SIG-M5 treated with dmso at 0.1 percent for 504 hours (cell line): Measurements from ENCODE around the gene PCDH9.
"Not testable (repeated sequence)": the region's sequence is repeated elsewhere in the genome, so short reads cannot be mapped to it uniquely, and the experiment has no call there.

ENCODE experiments used
- DNase-seq: peaks from one replicate; lab custom pipeline; 2025; ENCODE audit not compliant: unreplicated experiment; lab: John Stamatoyannopoulos, UW

The PCDH9 gene

DNA sequence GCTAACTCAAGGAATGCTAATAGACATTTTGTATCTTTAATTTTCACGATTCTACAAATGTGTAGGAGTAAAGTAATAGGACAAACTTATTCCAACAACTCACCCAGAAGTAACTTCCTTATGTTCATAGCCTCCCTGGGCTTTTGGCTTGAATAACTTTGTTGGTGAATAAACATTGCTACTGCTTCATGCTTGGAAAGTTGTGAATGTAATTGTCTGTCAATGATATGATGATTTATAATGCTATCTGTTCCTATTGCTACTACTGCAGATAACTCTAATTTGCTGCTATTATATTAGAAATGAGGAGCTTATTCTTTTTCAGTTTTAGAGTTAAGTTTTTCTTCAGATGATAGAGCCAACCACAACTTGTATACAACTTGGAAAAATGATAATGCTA lies 307.7 kb downstream of the PCDH9 start:
- no peak for DNase-seq

DNA sequence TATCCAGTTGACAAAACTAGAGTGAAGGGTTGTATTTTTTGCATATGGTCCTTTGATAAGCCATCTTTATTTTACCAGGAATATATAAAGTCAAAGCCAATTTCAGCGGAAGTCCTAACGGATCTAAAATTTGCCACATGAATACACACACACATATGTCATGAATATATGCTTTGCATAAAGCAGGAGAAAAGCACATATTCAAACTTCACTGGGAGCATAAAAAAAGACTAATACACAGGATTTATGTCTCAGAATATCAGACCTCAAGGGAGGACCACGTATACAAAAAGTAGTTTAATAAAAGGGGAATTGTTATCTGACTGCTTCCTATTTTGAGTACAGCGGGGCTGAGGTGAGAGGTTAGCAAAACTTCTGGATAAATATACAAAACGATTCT lies 308.7 kb downstream of the PCDH9 start:
- no peak for DNase-seq

DNA sequence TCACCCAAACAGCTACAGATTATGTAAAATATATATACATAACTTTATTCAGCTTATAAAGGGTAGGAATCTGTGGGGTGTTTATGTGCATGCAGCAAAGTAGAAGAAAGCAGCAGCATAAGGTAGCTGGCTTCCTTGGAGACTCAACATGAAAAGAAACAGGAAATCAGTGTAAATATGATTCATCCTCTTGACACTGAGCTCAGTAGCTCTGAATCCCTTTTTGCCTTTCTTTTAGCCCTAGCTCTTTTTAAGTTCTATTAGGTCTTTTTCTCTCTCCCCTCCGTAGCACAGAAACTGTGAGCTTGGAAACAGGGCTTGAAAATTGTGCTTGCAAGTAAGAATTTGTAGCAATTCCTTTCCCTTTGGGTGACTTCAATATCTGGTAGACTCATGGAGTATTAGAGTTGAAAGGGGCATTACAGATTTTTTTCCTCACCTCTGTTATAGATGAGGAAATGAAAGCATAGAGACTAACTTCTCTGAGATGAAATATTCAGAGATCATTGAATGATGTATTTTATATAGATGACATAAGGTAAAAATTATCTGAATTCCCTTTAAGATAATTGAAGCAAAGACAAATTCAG lies 314.4 kb downstream of the PCDH9 start:
- DNase-seq, result no peak

DNA sequence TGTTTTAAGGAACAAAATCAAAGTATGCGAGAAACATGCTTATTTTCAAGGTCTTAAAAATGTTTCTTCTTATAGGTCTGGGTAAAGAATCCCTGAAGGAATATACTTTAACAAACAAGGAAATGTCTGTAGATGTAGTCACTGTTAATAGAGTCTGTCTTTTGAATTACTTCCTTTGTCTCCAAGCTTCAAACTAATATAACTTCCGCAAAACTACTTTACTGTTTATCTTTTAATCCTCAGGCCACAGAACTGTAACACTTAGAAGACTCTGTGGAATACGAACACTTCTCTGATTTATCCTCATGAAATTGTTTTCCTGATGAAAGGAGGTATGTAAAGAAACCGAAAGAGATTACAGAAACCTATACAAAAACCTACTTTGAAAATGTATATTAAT lies 316.0 kb downstream of the PCDH9 start:
- no peak for DNase-seq

DNA sequence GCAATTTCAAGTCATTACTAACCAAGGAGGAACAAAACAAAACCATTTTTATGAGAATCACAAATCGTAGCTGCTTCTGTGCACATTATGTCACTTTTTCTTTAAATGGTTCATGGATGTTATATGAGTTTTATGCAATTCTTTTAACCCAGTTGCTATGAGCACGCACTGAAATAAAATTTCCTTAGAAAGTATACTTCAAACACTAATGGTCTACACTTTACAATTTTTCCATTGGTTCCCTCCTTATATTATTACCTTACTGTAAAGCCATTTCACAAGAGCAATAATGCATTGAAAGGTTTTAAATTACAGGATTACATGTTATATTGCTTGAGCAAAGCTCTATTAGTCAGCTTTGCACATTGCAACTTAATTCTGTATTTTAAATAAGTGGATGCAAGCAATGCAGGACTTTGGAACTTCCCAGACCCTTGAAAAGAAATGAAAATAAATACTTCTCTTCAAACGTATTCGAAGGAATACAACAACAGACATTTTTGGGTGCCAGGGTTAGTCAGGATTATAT lies 318.7 kb downstream of the PCDH9 start:
- DNase-seq, result no peak

DNA sequence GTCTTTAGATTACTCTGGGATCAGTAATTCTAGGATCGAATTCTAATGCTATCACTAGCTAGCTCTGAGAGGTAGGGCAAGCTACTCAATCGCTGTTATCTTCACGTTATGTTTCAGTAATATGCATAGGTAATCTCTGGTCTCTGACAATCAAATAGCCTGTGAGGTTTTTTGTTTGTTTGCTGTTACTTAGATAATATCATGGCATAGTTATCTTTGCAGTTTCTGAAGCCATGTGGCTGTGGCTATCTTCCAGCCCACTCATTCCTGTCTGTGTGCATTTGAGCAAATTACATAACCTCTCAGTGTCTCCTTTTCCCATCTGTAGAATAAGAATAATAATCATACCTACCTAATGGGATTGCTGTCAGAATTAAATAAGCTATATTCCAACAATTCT lies 330.2 kb downstream of the PCDH9 start:
- no peak for DNase-seq

DNA sequence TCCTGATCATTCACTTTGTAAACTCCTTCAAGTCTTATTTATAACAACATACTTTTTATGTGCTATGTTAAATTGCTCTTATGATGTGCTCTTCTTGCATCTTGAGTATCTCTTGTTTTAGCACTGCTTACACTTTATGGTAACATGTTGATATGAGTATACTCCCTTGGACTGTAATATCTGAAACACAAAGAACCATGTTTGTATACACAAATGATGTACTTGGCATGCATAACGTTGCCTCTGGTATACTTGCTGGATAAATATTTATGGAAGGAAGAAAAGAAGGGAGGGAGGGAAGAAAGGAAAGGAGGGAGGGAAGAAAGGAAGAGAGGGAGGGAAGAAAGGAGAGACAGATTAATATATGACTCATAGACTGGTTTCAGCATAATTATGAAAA lies 333.2 kb downstream of the PCDH9 start:
- DNase-seq, result no peak

DNA sequence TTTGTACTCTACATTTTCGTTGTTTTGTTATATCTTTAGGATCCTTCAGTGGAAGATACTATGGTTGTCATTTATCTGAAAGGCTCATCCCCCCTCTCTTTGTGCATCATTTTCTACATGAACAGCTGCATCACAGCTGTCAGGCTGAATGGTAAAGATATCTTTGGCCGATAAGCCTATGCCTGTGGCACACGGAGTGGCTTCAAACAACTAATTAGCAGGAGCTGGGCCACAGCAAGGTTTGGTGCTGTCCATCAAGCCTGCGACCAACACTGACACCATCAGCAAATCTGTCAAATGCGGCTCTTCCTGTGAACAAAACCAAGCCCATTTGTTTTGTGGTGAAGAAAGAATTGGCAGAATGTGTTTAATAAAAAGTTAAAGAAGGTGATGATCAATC lies 334.4 kb downstream of the PCDH9 start:
- DNase-seq, result no peak

DNA sequence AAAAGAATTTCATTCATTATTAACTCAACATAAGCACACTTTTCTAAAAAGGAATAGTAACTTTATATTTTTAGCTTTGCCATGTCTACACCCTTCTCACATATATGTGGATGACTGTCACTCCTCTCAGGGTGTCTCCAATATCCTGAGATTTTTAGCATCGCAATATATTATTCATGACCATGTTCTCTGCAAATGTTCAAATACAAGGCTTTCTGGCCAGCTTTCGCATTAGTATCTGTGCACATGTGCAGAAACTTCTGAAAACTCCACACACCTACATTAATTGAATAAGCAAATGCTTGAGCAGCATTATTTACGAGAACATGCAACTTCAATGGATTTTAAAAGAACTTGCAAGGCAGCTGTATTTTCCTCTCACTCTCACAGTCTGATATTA lies 334.8 kb downstream of the PCDH9 start:
- DNase-seq, result no peak

DNA sequence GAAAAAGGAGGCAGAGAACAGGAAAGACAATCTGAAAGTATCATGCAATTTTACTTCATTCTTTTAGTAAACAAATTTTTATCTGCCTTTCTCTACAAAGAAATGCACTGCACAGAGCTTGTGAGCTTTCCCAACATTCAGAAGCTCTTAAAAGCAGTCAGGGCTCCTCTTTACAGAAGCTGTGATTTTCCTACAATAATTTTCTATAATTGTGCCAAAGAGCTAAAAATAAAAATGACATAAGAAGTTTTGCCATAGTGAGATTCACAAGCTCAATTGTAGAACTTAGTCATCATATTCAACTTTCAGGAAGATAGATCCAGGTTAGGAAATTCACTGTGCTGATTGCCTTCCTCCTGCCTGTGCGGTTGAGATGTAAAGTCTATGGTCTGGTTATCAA lies 341.4 kb downstream of the PCDH9 start:
- no peak for DNase-seq

DNA sequence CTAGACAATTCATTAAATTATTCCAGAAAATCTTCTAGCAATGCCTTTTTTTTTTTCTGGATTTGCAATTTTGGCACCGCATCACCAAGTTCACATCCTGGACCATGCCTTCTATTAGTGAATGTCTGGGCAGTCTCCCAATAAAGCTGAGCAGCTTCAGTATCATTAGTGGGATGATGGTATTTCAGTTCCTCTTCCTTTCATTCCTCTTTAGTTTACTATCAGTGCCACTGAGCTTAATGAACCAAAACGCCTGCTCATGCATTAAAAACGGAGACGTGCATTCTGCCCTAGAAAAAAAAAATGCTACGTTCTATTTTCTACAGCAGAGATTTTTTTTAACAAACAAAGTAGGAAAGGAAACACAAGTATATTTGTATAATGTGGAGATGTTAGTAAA lies 343.0 kb downstream of the PCDH9 start:
- DNase-seq, result no peak

DNA sequence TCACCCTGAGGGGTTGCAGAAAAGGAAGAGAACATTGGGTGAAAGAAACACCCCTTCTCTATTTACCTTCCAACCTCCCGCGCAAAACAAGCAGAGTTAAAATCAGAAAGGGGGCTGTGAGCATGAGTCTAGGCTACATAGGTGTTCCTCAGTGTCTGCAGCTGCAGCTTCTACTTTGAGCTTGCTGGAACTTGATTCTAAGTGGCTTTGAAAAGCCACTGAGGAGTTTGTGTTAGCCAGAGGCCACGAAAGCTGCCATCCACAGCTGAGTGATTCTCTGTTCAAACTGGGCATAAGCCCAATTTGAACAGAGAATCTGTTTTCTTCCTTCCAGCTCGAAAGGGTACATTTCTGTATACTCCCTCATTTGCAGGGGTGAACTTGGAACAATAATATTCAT lies 343.9 kb downstream of the PCDH9 start:
- no peak for DNase-seq

DNA sequence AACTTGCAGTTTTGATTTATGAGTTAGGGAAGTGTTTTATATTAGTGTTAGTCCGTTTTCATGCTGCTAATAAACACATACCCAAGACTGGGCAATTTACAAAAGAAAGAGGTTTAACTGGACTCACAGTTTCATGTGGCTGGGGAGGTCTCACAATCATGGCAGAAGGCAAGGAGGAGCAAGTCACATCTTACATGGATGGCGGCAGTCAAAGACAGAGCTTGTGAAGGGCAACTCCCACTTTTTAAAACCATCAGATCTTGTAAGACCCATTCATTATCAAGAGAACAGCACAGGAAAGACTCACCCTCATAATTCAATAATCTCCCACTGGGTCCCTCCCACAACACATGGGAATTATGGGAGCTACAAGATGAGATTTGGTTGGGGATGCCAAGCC lies 349.0 kb downstream of the PCDH9 start:
- DNase-seq, result not testable (repeated sequence)

DNA sequence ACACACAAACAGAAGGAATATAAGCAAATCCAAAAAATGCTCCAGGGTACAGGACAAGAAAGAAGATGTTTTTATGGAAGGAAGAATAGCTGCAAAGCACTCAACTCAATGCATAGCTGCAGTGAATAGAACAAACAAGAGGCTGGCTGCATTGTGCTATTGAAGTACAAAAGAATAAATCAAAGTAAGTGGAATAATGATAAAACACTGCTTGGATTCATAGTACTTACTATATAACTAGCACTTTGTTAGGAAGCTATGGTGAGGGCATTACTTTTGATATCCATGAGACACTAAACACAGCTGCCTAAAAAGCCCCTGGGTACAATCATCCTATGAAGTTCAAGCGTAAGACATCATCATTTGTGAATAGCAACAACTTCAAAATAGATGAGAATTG lies 350.1 kb downstream of the PCDH9 start:
- DNase-seq, result no peak

DNA sequence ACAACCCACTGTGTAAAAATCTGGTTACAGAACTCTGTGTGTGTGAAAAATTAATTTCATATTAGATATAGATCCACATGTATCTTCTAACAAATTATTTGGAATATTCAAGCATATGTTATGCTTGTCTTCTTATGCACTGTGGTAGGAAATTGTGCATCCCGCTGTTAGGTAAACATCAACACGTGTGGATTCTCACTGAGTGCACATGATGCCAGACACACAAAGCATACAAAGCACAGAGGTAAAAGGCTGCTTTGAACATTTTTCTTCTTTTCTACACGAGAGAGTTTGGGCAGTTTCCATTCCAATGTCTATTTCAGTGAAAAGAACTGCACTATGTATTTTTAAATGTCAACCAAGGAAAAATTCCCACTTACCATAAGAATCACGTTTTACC lies 354.9 kb downstream of the PCDH9 start:
- no peak for DNase-seq

DNA sequence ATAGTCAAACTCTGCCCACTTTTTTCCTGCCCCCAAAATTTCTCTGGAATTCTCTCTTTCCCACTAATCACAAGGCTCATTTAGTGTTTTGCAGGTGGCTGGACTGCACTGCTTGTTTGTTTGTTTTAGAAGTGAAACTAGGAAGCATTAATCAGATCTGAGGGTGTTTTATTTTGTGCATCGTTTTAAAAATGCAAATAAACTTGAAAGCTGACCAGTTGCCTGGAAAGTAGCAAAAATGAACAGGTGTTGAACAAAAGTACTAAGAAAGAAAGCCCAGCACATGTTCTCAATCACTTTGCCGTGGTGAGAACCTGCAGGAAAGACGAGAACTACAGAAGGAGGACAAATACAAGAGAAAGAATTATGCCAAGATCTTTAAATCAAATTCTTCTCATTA lies 365.5 kb downstream of the PCDH9 start:
- no peak for DNase-seq

DNA sequence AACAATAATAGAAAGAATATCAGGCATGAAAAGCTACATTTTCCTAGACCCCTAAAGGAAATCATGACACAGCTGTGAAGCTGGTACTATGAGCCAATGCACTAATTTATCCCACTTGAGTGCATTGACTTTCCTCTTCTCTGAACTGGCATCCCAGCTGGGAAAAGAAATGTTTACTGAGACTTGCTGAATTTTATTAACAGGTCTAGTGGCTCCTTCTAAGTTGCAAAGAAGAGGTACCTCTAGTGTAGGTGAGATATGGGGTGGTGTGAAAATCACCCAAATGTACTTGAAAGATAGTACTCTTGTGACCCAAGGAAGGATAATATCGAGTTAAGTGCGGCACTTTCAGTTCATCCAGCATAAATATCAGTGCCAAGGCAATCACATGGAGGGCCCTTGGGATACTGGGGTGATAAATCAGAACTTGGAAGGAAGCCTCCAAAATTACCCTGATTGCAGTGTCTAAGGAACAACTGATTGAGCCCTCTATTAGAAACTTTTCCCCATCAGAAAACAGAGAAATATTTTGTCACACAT lies 369.2 kb downstream of the PCDH9 start:
- no peak for DNase-seq

DNA sequence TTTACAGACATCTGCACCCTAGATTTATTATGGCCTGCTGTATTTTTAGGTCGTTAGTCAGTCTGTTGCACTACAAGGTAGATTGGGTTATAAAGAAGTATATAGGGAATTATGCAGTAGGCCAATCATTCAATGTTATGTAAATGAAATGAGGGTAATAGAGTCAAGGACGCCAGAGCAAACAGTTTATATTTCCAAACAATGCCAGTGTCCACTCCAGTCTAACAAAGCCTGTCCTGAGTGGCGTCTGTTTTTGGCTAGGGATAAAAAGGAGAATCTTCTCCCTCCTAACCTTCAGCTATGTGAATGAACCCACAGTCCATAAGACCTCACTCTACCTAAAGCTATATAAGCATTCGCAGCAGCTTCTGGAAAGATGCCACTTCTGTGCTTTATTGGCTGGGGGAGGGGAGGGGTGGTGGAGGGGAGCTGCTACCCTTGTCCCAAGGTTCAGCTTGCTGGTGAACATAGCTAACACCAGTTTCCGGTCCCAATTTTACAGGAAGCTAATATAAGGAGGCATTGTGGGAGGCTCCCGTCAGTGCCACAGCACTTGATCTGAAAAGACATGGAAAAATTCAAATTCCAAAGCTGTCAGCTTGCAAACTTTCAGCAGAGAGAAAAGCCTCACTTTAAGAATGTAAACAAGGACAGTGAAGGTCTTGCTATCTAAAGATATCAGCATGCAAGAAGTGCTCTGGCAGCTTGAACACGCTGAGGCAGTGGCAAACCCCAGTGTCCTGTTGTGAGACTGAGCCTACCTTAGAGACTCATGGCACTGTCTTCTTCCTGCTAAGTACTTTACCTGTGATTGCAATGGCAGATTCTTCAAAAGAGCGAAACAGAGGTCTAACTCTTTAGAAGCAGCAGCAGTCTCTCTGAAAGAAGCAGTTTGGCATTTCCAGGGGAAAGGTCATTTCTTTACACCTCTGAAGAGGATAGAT lies 369.9 kb downstream of the PCDH9 start:
- DNase-seq, result no peak

DNA sequence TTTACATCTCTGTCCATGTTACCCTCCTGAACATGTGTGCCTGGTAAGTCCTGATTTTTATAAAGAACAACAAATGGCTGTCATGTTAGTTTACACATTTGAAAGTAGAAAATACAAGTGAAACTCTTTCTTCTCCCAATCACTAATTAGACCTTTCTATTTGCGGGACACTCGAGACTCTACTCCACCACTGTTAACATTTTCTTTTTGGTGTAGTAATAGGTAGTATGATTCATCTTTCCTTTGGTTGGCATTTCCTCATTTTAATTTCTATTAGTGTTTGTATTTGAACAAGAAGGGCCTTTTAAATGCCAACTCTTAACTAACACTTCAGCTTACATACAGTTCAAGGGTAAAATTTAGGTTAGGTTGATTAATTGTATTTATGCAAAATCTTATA lies 371.1 kb downstream of the PCDH9 start:
- DNase-seq, result peak; percentile 78

DNA sequence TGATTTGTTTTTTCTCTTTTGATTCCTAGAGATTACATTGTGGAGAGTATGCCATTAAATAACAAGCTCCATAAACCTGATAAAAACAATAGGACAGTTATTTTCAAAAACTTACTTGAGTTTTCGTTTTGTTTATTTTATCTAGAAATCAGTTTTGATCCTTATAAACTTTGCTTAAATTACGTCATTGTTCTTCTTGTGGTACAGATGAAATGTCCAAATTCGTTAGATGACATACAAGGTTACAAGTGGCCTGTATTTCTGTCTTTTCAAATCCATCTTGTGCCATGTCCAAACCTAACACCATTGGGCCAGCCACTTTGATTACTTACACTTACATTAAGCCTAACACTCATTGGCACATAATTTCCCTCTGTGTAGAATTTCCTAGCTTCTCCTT lies 372.0 kb downstream of the PCDH9 start:
- DNase-seq, result no peak

DNA sequence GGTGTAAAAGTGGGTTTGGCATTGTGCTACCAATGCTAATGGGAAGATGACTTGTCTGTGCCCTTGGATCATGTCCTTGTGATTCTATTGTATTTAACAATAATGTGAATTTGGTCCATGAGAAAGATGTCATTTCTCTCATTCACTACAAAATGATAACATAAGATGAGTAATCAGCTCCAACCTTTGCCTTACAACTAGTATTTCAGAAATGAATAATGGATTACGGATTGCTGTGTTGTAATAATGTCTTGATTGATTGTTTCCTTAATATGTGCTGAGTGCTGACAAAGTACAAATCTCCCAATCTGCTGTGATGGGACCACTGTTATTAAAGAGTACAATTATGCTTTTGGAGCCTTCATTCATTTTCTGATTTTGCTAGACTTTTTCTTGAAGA lies 375.0 kb downstream of the PCDH9 start:
- DNase-seq, result no peak

DNA sequence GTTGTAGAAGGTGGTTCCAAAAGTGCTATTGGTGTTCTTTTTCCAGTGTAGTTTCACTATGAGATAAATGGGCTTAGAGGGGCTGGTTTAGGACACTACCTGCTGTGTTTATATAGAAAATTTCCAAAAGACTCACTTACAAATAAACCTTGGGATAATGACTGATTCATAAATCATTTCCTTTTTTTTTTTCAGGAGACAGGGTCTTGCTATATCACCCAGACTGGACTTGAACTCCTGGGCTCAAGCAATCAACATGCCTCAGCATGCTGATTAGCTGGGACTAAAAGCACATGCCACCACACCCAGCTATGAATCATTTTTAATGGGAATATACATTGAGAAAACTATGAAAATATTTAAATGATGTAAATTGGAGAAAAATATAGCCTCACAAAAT lies 376.6 kb downstream of the PCDH9 start:
- no peak for DNase-seq
